Measurements from ENCODE around the gene RCAN3. TPM values are rescaled to one million over a fixed set of nuclear protein-coding genes. Genes with fewer than 3 reads are reported as not detected.

RCAN3 gene
- total RNA-seq, 1 experiment from 2014 or later: 25.6 TPM

DNA sequence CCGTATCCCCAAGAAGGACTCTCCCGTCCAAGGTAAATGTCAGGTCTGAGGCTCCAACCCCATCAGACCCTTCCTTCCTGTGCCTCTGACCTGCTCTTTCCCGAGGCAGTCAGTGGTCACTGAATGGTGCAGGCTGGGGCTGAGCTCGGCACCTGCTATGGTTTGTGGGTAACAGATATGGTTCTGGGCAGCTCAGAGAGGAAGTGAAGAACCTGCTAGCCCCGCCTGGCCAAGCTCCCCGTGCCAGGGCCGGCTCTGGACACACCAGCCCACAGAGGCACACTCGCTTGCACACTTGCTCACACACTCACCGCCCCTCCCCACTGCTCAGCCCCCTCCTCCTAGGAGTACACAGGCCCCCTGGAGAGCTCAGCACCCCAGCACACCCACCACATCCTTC lies 69.7 kb downstream of the RCAN3 start:
- TF ChIP-seq EZH2phosphoT487 (IDR thresholded peaks at IDR 0.05; ENCODE audit: borderline replicate concordance, low read length) (no peak), EZH2 (IDR thresholded peaks at IDR 0.05; ENCODE audit: low read length, unreplicated experiment) (no peak)
- TF ChIP-seq, protein P1, sequence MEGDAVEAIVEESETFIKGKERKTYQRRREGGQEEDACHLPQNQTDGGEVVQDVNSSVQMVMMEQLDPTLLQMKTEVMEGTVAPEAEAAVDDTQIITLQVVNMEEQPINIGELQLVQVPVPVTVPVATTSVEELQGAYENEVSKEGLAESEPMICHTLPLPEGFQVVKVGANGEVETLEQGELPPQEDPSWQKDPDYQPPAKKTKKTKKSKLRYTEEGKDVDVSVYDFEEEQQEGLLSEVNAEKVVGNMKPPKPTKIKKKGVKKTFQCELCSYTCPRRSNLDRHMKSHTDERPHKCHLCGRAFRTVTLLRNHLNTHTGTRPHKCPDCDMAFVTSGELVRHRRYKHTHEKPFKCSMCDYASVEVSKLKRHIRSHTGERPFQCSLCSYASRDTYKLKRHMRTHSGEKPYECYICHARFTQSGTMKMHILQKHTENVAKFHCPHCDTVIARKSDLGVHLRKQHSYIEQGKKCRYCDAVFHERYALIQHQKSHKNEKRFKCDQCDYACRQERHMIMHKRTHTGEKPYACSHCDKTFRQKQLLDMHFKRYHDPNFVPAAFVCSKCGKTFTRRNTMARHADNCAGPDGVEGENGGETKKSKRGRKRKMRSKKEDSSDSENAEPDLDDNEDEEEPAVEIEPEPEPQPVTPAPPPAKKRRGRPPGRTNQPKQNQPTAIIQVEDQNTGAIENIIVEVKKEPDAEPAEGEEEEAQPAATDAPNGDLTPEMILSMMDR (conservative IDR thresholded peaks at IDR 0.05; ENCODE audit: low read depth, low read length): no peak
- Histone ChIP-seq H3K4me2 (ENCODE audit: low read length) (no peak overlapping the region), H3K27me3 (ENCODE audit: low read length) (no peaks in the 10 kb centered on the region), H4K20me1 (ENCODE audit: low read length) (no peaks in the 10 kb centered on the region), H3K4me1 (ENCODE audit: insufficient read depth, low read length) (peaks cover 14% of the 10 kb centered on the region), H3K9me2 (replicated peaks; ENCODE audit: low read length) (no peaks in the 10 kb centered on the region), H2AFZ (ENCODE audit: low read length) (no peak overlapping the region), H3K4me3 (ENCODE audit: low read length) (no peak overlapping the region), H3K79me2 (ENCODE audit: low read length) (no peaks in the 10 kb centered on the region), H3K27ac (ENCODE audit: low read length) (no peak overlapping the region), H3K36me3 (ENCODE audit: low read depth, low read length) (no peaks in the 10 kb centered on the region), H3K9ac (ENCODE audit: low read length) (no peak overlapping the region), H3F3A (ENCODE audit: low read length, unreplicated experiment) (no peaks in the 10 kb centered on the region), H3K9me3 (ENCODE audit: low read length) (no peaks in the 10 kb centered on the region)
- BruUV-seq (replicated peaks): no TSS peak
- ATAC-seq (no peak), DNase-seq (no peak)
- intact Hi-C loops (cut with micrococcal nuclease): no loop called here
- ChIA-PET CTCF (interaction anchor here (0.6 kb wide), 1 partner anchor 27 kb away, joined by 4 read pairs; no protein-coding TSS in a partner anchor), POLR2A (ENCODE audit: unreplicated experiment) (no interaction called here)

DNA sequence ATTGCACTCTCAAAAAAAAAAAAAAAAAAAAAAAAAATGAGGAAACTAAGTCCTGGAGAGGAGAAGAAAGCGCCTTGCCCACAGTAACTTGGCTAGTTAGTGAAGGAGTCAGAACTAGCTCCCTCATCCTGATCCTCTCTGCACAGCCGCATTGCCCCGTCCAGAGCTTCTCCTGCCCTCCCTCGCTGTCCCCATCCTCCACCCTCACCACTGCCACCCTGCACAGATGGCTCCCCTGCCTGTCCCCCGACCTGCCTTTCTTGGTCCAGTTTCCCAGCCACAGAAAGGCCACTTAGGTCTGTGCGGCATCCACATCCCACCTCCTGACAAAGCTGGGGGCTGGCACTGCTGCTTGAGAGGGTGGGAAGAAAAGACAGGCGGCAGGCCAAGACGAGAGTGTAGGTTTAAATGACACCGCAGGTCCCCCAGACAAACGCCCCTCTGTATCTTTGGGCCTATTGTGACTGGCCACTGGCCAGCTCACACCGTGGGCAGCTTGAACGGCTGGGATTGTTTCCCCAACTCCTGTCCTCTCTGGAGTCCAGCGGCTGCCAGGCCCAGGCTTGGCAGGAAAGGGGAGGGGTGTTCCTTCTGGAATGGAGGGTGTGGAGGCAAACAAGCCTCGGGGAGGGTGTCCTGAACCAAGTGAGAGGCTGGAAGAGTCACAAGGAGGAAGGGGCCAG lies 73.4 kb downstream of the RCAN3 start:
- ATAC-seq: no peak
- H4K20me1 ChIP-seq (ENCODE audit: low read length): no peaks in the 10 kb centered on the region
- no peaks in the 10 kb centered on the region for H3K27me3 ChIP-seq (ENCODE audit: low read length)
- no peak for TF ChIP-seq EZH2 (IDR thresholded peaks at IDR 0.05; ENCODE audit: low read length, unreplicated experiment)
- TF ChIP-seq, protein P1 (conservative IDR thresholded peaks at IDR 0.05; ENCODE audit: low read depth, low read length): no peak
- TF ChIP-seq EZH2phosphoT487 (IDR thresholded peaks at IDR 0.05; ENCODE audit: borderline replicate concordance, low read length): no peak
- no peaks in the 10 kb centered on the region for H3K9me3 ChIP-seq (ENCODE audit: low read length)
- H3K27ac ChIP-seq (ENCODE audit: low read length): no peak overlapping the region
- DNase-seq: no peak
- ChIA-PET CTCF (no interaction called here), POLR2A (ENCODE audit: unreplicated experiment) (no interaction called here)
- H3K9me2 ChIP-seq (replicated peaks; ENCODE audit: low read length): no peaks in the 10 kb centered on the region
- no peaks in the 10 kb centered on the region for H3F3A ChIP-seq (ENCODE audit: low read length, unreplicated experiment)
- H3K4me2 ChIP-seq (ENCODE audit: low read length): no peak overlapping the region
- intact Hi-C loops (cut with micrococcal nuclease): no loop called here
- no peak overlapping the region for H3K4me3 ChIP-seq (ENCODE audit: low read length)
- no TSS peak for BruUV-seq (replicated peaks)
- H3K9ac ChIP-seq (ENCODE audit: low read length): no peak overlapping the region
- H2AFZ ChIP-seq (ENCODE audit: low read length): no peak overlapping the region
- no peaks in the 10 kb centered on the region for H3K79me2 ChIP-seq (ENCODE audit: low read length)
- no peaks in the 10 kb centered on the region for H3K4me1 ChIP-seq (ENCODE audit: insufficient read depth, low read length)
- no peaks in the 10 kb centered on the region for H3K36me3 ChIP-seq (ENCODE audit: low read depth, low read length)

DNA sequence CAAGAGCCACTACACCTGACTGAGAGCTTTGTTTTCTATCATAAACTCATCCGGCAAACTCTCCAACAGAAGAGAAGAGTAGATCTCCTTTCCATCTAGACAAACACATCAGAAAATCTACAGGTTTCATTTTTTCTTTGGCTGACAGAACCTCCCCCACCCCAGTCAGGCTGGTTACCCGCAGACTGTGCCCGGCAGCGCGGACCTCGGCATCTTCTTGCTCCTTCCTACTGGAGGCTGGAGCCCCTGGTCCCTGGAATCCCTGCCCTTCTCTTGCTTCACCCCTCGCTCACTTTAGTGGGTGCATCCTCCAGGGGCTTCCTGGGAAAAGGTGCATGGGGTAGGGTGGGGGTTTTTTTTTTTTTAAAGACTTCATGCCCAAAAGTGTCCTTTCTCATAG lies 76.2 kb downstream of the RCAN3 start:
- DNase-seq (no peak), ATAC-seq (no peak)
- no peaks in the 10 kb centered on the region for H3F3A ChIP-seq (ENCODE audit: low read length, unreplicated experiment)
- H3K9me2 ChIP-seq (replicated peaks; ENCODE audit: low read length): no peaks in the 10 kb centered on the region
- no peak overlapping the region for H3K4me2 ChIP-seq (ENCODE audit: low read length)
- no peaks in the 10 kb centered on the region for H3K36me3 ChIP-seq (ENCODE audit: low read depth, low read length)
- no peaks in the 10 kb centered on the region for H4K20me1 ChIP-seq (ENCODE audit: low read length)
- no peaks in the 10 kb centered on the region for H3K79me2 ChIP-seq (ENCODE audit: low read length)
- no peaks in the 10 kb centered on the region for H3K9me3 ChIP-seq (ENCODE audit: low read length)
- TF ChIP-seq, protein P1 (conservative IDR thresholded peaks at IDR 0.05; ENCODE audit: low read depth, low read length): no peak
- no peak for TF ChIP-seq EZH2 (IDR thresholded peaks at IDR 0.05; ENCODE audit: low read length, unreplicated experiment)
- no peak for TF ChIP-seq EZH2phosphoT487 (IDR thresholded peaks at IDR 0.05; ENCODE audit: borderline replicate concordance, low read length)
- CTCF ChIA-PET: no interaction called here
- no peak overlapping the region for H3K4me3 ChIP-seq (ENCODE audit: low read length)
- POLR2A ChIA-PET (ENCODE audit: unreplicated experiment): no interaction called here
- H2AFZ ChIP-seq (ENCODE audit: low read length): no peak overlapping the region
- no TSS peak for BruUV-seq (replicated peaks)
- H3K4me1 ChIP-seq (ENCODE audit: insufficient read depth, low read length): no peaks in the 10 kb centered on the region
- no peaks in the 10 kb centered on the region for H3K27me3 ChIP-seq (ENCODE audit: low read length)
- no peak overlapping the region for H3K27ac ChIP-seq (ENCODE audit: low read length)
- no peak overlapping the region for H3K9ac ChIP-seq (ENCODE audit: low read length)
- intact Hi-C loops (cut with micrococcal nuclease): no loop called here

All from PC-3 (cell line).